ELF-1 (cell line): ENCODE measurements around the gene RETSAT.
"Not testable (repeated sequence)": the region's sequence is repeated elsewhere in the genome, so short reads cannot be mapped to it uniquely, and the experiment has no call there.

Experiments
- DNase-seq: peaks from one replicate; pipeline ENCODE4 v3.0.0-alpha.2; 2016; ENCODE audit warnings: low read depth, low spot score

Gene RETSAT

GRCh38 chr2:85354286-85355072, at the start of gene RETSAT, which contains the start of gene ELMOD3:
RETSAT (minus strand) TSS chr2:85354528; CDS start chr2:85354507, 21 bp downstream.
ELMOD3 (plus strand) TSS chr2:85354769; CDS start chr2:85357199, 2,430 bp downstream.
- DNase-seq: peak; percentile 99

GRCh38 chr2:85401844-85402243, 47.5 kb upstream of the RETSAT start:
- DNase-seq: no peak

GRCh38 chr2:85401464-85401805, 47.1 kb upstream of the RETSAT start:
- no peak for DNase-seq

GRCh38 chr2:85400541-85401463, 46.5 kb upstream of the RETSAT start:
- DNase-seq: no peak

GRCh38 chr2:85400023-85400422, 45.7 kb upstream of the RETSAT start:
- no peak for DNase-seq

GRCh38 chr2:85399183-85399455, 44.8 kb upstream of the RETSAT start:
- DNase-seq: no peak

- no peak for DNase-seq
These were observed 44.3 kb upstream of the RETSAT start for GRCh38 chr2:85398426-85399182.

- DNase-seq: no peak
These were observed 43.6 kb upstream of the RETSAT start for GRCh38 chr2:85397925-85398331.

- peak; percentile 18 for DNase-seq
These were observed 42.5 kb upstream of the RETSAT start for GRCh38 chr2:85396531-85397470.

- no peak for DNase-seq
These were observed 41.7 kb upstream of the RETSAT start for GRCh38 chr2:85395912-85396475.

- DNase-seq: no peak
These were observed 40.6 kb upstream of the RETSAT start for GRCh38 chr2:85394976-85395375.

GRCh38 chr2:85394261-85394681, 39.9 kb upstream of the RETSAT start:
- no peak for DNase-seq

- no peak for DNase-seq
These were observed 39.5 kb upstream of the RETSAT start for GRCh38 chr2:85393836-85394235.

- peak; percentile 86 for DNase-seq
These were observed 36.8 kb upstream of the RETSAT start for GRCh38 chr2:85390941-85391669.

GRCh38 chr2:85388878-85389538, 34.7 kb upstream of the RETSAT start:
- no peak for DNase-seq

GRCh38 chr2:85387754-85388153, 33.4 kb upstream of the RETSAT start:
- no peak for DNase-seq

- no peak for DNase-seq
These were observed 31.4 kb upstream of the RETSAT start for GRCh38 chr2:85385746-85386145.

- no peak for DNase-seq
These were observed 29.5 kb upstream of the RETSAT start for GRCh38 chr2:85383850-85384249.

- DNase-seq: not testable (repeated sequence)
These were observed 28.8 kb upstream of the RETSAT start for GRCh38 chr2:85383151-85383550.
